HepG2 (cell line): ENCODE results near the gene ZFP36L2.

Source experiments
- HDAC6 ChIP-seq: fragments of 200-600 bp; sonication (generic); IDR thresholded peaks from 2 replicates; pipeline ENCODE4 v1.7.0; 2017; ENCODE audit warnings: mild to moderate bottlenecking, antibody characterized with exemption, low read length, low read depth
- ZNF839 ChIP-seq: sonication (generic); formaldehyde crosslinking; IDR thresholded peaks from 2 replicates; pipeline ENCODE4 v1.4.0; 2020; ENCODE audit warnings: missing genetic modification reagents, mild to moderate bottlenecking, borderline replicate concordance

DNA sequence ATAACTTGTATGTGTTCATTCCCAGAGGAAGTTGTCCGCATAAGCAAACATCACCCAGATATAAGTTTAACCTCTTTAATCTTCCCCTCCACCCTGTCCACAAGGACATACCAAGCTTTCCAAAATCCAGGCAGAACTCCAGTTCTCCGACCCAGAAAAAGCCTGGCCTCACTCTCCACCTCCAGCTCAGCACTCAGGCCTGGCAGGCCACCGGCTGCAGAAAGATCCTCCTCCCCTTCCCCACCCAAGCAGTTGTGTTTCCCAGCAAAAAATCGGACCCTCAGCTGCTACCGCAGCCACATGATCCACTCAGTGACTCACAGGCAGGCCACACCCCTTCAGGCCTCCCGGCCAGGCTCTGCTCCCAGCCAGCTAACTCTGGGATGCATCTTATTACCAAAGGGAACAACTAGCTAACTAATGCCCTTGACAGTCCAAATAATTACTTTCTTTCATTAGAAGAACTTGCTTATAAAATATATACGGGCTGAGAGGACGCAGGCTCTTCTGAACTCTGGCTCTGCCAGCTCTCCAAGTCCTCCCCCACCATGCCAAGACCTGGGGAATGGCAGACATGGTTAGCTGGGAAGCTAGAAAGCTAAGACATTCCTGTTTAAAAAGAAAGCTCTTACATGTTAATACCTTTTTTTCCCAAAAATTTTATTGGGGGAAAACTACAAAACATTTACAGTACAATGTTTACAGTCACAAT is 4.5 kb downstream of the ZFP36L2 start:
- TF ChIP-seq HDAC6 = no peak; the same call in none of the 2 replicates
- TF ChIP-seq ZNF839 (CRISPR knock-in tag) = no peak
